GM19463 (cell line): ENCODE results near the gene CACNA1G.

Source experiments
- ATAC-seq: cut with Tn5 transposase; IDR thresholded peaks from one replicate; pipeline ENCODE4 v1.9.1; 2021; ENCODE audit warnings: mild to moderate bottlenecking, moderate library complexity; ENCODE audit not compliant: unreplicated experiment

Gene CACNA1G

DNA sequence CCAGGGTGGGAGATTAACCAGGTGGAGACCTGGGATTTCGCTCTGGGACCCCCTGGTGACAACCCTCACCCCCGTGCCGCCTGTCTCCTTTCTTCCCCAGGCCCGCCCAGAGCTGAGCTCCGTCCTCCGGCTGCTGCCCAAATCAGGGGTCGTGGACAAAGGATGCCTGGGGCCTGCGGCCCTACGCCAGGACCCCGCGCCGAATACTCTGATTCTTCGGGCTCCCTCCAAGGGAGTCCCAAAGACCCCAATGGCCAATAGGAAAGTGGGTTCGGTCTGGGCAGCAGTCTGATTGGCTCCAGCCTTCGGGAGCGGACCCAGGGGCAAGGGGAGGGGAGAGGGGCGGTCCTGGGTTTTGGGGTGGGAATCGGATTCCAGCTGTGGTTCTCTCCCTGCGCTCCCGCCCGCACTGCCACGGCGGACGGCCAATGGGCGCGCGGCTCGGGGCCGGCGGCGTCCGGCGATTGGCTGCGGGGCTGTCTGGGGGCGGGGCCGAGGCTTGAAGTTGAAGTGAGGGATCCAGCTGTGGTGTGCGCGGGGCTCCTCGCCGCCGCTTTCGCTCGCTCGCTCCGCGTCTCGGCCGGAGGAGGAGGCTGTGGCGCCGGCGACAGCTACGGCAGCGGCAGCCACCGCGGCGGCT, at the start of gene CACNA1G:
CACNA1G (plus strand) TSS at position 531 of the 640 bp plus-strand sequence. CDS start 745 bp downstream, outside the sequence.
- peak; percentile 96 for ATAC-seq

DNA sequence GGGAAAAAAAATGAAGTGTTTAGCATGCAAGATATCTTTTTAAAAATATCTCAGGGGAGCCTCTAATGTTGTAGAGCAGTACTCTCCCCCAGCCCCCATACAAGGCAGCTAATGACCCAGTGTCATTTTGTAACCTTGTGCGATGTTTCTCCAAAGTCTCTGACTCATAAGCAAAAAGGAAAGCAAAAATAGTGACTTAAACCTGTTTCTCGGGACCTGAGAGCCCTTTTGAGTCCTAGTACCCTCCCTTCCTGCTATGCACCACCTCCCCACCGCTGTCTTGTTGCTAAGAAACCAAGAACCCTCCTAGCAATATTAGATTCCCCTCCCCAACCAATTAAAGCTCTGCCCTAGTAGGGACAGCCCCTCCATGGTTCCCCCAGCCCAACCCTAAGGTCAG, 49.5 kb upstream of the CACNA1G start:
- ATAC-seq = peak; percentile 92

DNA sequence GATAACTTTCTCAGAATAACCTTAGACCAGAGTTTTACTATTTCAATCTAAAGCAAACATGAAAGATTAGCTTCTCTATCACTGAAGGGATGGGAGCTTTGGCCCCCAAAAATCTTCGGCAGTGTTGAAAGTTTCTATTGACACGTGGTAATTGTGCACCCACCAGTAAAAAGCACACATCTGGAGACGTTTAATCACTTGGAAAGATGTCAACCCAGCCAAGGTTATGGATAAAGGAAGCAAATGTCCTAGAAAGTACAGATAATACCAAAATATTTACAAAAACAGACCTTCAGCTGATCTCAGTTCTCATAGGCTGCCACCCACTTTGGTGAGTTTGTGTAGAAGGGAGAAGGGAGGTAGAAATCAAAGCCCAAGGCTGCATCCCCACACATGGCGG, 47.0 kb upstream of the CACNA1G start:
- no peak for ATAC-seq

DNA sequence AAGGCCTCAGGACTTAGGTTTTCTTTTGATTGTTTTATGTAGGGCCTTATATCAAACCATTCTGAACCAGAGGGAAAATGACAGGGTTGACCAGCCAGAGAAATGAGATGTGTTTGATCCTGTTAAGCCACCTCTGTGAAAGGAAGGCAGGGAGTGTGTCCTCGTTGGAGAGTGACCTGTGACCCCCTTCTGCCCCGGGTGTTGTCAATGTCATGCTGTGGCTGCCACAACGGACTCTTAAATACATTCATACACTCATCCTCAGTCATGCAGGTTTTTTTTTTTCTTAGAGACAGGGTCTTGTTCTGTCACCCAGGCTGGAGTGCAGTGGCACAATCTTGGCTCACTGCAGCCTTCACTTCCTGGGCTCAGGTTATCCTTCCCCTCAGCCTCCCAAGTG, 46.1 kb upstream of the CACNA1G start:
- ATAC-seq = no peak

DNA sequence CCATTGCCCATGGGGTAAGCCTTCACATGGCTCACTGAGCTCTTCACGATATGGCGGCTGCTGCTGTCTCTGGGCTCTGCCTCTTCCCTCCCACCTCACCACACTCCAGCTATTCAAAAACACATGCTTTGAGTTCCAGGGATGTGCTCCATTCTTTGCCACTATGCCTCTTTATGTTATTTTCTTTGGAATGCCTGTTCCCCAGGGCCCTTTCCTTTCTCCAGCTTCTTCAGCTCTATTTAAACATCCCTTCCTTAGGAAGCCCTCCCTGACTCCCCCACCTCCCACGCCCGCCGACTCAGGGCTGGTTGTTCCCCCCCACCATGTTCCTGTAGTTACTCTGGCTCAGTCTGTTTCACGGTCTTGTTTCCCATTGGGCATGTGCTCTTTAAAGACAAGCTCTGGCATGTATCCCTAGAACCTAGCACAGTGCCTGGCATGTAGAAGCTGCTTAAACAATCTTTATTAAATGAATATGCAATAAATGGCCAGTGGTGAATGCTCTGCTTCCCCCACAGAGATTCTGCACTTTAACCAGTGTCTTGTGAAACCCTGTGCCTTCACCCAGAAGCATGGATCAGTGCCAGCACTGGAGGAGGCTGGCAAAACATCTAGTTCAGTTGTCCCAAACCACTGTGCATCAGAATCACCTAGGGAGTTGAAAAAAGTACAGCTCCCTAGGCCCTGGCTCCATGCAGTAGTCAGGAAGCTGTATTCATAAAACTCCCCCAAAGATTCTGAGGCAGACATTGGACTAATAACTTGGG, 45.4 kb upstream of the CACNA1G start:
- no peak for ATAC-seq

DNA sequence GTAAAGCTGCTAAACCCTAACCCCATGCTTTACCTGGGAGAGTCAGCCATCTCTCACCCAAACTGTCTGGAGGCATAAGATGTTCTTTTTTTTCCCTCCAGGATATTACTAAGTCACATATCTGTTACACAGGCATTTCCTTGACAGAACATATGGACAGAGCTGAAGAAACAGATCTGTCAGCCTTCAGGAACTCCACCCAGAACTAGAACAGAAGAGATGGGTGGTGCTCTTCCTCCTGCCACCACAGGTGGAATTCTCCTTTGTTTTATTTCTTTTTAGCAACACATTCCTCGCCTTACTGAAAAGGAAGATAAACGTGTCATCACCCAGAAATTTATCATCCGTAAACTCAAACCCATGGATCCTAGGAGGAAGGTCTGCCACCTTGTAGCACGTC, 43.5 kb upstream of the CACNA1G start:
- no peak for ATAC-seq

DNA sequence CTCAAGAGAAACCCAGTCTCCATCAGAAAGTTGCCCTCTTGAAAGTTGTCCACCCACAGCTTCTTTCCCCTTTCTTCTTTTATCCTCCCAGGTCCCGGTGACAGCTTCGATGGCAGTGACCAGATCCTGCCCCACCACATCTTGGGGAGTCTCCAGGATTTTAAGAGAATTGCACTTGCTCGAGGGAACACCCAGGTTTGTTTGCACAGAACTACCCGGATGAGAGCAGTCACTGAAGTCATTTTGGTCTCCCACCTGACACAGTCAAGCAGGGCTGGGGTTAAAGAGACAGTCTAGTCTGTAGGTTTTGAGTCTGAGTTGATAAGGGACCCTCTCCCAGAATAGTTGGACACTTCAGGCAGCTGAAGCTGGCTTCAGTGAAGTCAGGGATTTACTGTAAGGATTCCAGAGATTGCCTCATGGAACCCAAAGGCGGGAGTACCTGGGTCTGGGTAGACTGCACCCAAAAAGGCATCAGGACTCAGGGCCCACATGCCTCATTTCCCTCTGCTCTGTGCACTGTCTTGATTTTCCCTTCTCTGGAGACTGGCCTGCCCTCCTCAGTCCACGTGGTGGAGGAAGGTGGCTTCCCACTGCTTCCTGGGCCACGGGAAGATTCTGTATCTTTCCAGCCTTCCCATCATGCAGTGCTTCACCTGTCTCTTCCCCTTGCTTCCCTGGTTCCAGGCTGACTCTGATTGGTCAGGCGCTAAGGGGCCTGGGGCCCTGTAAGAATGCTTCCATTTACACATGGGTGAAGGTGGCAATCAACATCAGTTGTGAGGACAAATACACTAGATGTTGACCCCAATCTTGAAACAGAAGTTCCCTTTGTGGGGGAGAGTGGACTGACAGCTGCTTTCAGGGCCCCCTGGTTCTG, 42.8 kb upstream of the CACNA1G start:
- no peak for ATAC-seq

DNA sequence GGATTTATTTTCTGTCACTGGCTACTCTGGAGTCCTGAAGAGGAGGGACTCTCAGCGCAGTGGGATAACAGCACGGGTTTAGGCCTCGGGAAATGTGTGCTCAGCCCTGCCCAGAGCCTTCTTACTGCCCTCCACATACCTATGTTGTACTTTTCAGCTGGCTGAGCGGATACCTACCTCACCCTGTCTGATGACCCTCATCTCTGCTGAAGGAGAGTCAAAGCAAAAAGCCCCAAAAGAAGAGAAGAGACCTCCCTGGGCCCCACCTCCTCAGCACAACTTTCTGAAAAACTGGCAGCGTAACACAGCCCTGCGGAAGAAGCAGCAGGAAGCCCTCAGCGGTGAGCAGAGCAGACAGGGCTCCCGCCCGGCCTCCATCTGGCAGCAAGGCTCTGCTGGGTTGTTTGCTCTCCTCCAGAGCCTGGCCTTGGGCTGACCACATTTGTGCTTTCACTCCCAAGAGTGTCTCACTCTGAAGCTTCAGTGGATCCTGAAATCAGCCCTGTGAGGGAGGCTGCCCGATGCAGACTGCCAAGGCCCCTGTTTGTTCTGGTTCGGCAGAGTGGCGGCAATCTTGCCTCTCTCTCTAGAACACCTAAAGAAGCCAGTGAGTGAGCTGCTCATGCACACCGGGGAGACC, 42.0 kb upstream of the CACNA1G start:
- no peak for ATAC-seq

DNA sequence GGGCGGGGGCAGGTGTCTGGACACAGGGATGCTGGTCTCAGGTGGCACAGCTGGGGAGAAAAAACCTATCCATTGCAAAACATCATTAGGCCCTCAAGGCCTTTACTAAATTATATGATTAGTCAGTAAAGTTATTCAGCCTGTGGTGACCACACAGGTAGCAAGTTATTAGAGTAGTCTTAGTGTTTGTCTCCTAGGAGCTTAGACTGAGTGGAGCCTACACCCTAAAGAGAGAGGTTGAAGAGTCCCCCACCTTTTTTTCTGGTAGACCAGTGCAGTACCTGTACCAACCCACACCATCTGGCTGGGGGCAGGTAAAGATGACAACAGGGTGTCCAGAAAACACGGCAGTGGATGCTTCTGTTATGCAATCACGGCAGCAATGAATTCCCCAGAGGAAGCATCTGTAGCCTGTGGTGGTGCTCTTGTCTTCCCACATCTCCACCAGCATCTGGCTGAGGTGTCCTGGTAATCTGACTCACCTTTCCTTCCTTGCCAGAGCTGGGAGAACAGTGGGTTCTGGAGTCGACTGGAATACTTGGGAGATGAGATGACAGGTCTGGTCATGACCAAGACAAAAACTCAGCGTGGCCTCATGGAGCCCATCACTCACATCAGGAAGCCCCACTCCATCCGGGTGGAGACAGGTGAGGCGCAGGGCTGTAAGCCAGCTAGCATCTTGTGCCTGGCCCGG, 41.2 kb upstream of the CACNA1G start:
- ATAC-seq = no peak

DNA sequence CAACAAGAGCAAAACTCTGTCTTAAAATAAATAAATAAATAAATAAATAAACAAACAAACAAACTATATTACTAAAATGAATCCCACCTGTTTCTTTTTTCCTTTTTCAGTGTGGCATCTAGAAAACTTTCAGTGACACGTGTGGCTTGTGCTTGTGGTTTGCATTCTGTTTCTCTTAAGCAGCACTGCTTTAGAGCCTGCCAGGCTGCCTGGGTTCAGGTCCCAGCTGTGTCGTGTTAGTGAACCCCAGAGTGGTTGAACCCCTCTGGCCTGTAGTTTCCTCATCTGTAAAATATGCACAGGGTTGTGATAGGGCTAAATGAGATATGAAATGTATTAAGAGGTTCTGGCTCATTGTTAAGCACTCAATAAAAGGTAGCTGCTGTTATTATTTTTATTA, 40.0 kb upstream of the CACNA1G start:
- ATAC-seq = no peak

DNA sequence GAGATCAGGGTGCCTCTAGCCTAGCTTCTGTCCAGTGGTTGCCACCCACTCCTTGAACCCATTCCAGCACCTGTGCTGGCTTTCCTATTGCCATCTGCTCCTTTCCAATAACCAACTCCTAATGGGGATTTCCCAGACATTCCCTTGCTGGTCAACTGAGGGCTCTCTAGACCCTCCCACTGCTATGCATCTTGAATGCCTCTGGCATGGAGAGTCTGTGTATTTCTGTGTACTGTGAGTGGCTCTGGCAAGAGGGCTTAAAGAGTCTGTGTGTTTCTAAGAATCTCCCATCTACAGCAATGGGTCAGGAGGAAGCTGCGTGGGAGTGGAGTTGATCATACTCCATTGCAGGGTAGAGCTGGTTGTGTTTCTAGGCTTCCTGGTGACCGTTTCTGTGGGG, 39.0 kb upstream of the CACNA1G start:
- ATAC-seq = no peak

DNA sequence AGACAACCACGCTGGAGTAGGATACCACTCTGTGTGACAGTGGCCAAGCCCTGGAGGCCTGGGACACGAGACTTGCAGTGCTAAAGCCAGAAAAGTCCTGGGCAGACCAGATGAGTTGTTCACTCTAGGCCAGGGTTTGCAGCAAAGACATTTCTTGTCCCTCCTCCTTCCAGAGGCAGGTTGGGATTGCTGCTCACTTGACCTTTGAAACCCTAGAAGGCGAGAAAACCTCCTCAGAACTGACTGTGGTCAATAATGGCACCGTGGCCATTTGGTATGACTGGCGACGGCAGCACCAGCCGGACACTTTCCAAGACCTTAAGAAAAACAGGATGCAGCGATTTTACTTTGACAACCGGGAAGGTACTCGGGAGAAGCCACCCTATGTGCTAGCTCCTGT, 37.7 kb upstream of the CACNA1G start:
- ATAC-seq = no peak

DNA sequence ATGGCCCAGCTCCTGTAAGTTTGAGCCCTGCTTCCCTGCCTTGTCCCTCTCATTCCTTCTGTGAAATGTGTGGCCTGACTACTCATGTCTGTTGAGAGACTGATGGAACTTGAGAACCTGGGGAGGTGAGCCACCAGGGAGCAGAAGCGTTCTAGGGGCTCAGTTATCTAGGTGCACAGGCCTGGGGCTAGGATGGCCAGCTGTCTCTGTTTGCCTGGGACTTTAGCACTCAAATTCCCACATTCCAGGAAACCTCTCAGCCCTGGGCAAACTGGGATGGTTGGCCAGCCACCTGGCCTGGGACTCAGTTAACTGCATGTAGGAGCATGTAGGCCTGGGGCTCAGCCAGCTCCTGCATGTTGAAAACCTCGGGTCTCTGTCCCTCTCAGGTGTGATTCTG, 37.3 kb upstream of the CACNA1G start:
- ATAC-seq = no peak

DNA sequence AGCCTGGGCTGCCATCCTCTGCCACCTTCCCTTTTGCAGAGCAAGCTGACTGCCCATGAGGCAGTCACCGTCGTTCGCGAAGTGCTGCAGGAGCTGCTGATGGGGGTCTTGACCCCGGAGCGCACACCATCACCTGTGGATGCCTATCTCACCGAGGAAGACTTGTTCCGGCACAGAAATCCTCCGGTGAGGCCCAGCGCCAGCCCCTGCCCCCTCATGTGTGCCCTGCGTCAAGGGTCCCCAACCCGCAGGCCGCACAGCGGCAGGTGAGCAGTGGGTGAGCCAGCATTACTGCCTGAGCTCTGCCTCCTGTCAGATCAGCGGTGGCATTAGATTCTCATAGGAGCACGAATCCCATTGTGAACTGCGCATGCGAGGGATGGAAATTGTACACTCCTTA, 35.7 kb upstream of the CACNA1G start:
- ATAC-seq = no peak

DNA sequence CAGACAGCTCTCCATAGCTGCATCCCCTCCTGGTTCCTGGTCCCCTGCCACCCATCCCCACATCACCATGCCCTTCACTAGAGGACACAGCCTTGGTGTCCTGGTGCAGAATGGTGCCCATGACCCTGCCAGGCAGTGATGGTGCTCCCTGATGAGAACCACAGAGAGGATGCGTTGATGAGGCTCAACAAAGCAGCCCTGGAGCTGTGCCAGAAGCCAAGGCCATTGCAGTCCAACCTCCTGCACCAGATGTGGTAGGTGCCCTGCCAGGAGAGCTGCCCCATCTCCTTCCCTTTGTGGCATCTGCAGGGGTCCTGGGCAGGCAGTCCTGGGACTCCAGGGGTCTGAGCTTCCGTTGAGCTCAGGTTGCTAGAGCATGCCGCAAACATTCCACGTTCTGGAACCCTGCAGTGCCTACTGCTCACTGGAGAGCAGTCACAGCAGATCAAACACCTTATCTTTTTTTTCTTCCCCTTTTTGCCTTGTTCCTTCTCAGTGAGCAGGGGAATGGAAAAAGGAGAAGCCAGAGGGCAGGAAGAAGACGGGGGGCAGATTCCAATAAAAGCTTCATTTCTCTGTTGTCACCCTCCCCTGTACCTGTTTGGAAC, 33.3 kb upstream of the CACNA1G start:
- ATAC-seq = no peak

DNA sequence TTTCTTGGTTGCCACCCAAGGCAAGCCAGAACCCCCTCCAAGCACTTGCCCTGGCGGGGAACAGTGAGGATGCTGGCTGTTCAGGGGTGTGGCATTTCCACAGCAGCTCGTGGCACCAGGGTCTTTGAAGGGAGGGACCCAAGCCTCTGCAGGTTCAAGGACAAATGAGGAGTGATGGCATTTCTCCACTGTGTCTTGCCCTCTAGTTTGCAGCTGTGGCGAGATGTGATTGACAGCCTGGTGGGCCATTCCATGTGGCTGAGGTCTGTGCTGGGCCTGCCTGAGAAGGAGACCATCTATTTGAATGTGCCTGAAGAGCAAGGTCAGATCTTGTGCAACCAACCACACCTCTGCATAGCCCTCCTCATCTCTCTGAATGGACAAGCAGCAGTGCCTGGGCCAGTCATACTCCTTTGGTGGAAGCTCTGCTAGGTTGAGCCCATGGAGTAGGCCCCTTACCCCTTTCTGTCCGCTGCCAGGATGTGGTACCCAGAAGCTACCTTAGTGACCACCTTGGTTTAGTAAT, 32.5 kb upstream of the CACNA1G start:
- ATAC-seq = no peak

DNA sequence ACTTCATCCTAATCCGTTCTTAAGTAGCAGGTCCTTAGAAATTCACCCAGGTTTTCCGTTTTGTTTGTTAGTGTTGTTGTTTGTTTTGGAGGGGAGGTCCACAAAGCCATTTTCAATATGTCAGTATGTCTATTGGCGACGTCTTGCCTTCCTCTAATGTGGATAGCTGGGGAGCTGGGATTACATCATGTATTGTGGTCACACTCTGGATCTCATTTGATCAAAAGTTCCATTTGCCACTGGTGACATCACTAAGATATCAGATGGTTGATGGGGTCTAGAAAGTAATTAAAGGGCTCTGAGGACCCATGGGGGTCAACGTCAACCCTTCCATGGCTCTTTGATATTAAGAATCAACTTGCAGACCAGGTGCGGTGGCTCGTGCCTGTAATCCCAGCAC, 30.7 kb upstream of the CACNA1G start:
- ATAC-seq = no peak

DNA sequence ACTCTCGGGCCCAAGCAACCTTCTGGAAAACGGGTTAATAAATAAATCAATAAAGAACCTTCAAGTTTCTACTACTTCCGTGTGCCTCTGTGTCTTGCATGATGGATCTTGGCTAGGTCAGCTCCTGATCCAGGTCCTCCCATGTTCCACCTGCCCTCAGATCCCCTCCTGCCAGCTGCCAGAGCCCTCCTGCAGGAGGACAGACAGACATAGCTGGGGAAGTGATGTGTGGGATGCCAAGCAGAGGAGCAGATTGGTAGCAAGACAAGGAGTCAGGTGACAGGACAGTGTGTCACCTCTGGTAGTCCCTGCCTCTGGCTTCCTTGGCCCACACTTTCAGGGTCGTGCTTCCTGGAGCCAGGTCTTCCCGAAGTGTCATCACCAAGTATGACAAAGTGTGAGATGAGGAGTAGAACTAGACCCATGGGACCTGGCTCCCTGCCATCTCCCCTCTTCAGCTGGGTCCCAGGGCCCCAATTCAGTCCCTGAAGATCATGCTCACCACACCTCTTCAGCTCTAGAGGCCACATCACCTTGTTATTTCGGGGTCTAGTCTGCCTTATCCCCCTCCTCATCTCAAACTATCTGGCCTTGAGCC, 29.0 kb upstream of the CACNA1G start:
- no peak for ATAC-seq

DNA sequence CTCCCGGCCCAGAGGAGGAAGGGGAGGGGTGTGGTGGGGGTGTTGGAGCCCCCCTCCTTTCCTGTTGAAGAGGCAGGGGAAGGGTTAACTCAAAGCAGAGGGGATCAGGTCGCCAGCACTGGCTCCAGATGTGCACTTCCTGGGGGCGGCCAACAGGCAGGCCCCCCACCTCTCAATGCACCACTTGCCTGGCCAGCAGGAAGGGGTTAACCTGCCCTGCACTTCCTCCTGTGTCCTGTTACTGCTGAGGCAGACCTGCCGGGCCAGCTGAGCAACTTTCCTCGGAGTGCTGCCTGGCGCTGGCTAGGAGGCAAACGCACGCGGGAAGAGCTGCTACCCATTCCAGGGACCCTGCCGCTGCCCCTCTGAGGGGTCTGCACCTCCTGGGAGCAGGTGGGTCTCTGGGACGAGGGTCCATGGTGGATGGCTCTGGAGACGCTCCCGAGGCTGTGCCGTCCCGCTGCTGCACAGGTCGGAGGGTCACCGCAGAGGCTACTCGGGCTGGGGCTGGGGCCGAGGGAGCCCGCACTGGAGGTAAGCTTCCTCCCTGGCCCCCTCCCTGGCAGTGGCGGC, 28.0 kb upstream of the CACNA1G start, which contains the start of gene EPN3:
EPN3 (plus strand) TSS at position 284 of the 573 bp plus-strand sequence. CDS start 3,822 bp downstream, outside the sequence.
- no peak for ATAC-seq
